SKM-1 treated with dmso at 0.1 percent for 144 hours (cell line): ENCODE measurements around the gene OPN1SW.

Experiments
- DNase-seq: peaks from one replicate; lab custom pipeline; 2025; ENCODE audit not compliant: unreplicated experiment; lab: John Stamatoyannopoulos, UW

The OPN1SW gene

DNA sequence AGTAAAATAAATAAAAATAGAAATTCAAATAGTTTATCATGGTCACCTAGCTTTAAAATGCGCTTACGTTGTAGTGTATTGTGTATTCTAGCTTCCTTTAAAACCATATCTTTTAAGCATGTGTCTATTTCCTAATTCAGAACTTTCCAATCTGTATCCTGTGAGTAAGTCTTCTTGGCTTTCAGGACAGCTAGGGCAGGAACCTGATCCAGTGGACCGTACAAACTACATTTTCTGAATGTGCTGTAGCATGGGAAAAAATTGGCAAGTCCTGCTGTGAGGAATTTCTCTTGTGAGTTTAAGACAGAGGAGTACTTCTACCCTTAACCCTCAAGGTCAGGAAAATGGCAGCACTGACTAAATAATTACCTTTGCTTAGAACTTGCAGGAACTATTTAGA is 12.1 kb downstream of the OPN1SW start:
- DNase-seq, result no peak

DNA sequence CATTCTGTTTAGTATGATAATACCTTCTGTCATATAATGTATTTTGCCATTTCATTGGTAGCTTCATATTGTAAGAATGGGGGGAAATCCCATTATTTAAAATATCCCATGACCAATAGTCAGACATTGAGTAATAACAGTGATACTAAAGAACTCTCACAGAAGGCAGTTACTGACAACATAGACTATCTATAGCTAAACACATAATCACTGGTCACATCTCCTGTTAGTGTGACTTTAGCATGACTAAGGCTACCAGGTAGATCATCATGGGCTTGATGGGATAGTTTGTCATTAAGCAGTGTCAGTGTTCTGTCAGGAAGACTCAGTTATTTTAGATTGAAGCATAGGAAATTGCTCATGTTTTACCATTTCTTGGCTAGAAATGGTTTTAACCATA is 16.4 kb downstream of the OPN1SW start:
- DNase-seq, result no peak

DNA sequence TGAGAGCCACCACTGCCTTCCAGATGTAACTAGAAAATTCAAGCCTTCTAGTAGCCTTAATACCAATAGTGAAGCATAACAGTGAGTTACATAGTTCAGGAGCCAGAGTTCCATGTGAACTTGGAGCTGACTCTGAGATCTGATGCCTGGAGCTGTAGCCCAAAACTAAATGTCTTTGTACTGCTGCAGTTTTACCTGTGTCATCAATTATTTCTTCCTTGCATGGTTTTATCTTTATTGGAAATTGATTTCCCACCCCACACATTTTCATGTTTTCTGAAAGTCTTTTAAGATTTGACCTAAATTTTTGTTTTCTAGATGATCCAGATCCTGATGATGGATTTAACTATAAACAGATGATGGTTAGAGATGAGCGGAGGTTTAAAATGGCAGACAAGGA is 17.0 kb downstream of the OPN1SW start:
- DNase-seq, result no peak

DNA sequence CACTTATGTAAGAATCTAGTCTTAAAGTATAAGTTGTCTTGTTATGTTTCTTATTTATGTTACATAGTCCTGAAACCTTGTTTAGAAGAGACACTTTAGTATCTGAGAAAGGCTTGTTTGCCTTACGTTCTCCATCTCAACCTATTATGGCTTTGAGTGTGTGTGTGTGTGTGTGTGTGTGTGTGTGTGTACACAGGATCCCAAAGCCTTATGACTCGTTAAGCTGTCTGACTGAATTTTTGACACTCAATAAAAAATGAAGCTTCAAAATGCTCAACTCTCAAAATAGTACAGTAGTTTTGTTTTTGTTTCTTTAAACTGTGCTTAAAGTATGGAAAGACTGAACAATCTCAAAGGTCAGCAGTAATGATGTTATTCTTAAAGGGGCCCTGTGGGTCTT is 18.4 kb downstream of the OPN1SW start:
- no peak for DNase-seq

DNA sequence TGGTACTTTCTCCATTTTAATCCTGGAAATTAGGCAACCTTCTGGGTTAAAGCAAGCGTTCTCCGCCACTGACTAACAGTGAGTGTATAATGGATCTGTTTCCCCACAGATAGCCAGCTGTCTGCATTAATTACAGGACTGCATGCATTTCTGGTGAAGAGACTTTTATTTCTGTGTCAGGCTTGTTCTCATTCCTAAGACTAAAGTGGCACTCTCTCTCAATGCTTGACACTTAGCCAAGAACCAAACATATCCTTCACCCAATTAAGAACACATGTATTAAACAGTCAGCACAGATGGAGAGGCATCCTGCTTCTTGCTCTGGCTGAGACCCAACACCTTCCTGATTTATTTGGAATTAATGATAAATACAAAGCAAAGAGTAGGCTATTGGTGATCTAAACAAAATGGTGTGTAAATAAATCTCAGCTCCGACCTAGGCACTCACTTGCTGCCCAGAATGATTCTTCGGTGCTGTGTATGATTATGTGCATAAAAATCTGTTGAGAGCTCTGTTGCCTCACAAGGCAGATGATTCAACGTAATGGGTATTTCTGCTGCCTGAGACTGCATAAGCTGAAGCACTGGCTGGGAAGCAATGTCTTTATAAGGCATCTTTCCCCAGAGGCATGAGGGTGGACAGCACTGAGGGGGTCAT is 19.6 kb downstream of the OPN1SW start:
- DNase-seq, result no peak

DNA sequence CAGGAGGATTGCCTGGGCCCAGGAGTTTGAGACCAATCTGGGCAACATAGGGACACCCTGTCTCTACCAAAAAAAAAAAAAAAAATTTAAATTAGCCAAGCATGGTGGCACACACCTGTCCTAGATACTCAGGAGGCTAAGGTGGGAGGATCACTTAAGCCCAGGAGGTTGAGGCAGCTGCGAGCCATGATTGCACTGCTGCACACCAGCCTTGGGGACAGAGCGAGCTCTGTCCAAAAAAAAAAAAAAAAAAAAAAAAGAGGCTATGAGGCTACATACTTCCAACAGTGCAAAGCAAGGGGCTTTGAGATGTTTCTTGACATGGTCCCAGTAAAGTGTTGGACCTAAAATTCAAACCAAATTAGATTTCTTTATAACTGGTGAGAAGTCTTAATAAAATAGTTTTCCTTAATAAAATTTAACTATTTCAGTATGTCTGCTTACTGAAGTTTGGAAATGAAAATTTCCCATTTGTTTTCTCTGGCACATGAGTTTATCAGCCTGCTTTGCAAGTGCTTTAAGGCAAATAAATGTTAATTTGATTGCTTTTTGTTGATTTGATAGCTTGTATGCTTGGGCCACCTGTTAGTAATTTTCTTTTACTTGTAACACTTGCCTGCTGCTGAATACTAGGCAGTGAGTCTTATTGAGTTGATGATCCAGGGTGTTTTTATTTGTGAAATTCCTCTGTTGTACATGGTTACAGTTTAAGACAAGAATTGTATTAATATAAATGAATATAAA is 20.3 kb downstream of the OPN1SW start:
- DNase-seq, result no peak

DNA sequence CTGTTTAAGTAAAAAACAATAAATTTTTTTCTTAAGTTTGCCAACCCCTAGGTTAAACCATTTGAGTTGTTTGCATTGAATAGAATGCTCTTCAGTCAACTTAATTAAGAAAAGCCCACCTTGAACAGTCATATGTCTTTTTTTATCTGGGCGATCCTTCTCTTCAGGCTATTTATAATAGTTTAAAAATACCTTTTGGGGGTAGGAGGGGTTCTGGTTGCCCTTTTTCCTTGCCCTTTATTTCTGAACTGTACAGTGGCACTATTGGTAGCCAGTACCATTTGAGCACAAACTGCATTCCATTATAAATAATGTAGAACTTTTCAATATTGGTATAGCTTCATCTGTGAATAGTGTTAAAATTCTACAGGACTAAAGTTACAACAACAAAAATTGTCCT is 23.3 kb downstream of the OPN1SW start:
- no peak for DNase-seq

DNA sequence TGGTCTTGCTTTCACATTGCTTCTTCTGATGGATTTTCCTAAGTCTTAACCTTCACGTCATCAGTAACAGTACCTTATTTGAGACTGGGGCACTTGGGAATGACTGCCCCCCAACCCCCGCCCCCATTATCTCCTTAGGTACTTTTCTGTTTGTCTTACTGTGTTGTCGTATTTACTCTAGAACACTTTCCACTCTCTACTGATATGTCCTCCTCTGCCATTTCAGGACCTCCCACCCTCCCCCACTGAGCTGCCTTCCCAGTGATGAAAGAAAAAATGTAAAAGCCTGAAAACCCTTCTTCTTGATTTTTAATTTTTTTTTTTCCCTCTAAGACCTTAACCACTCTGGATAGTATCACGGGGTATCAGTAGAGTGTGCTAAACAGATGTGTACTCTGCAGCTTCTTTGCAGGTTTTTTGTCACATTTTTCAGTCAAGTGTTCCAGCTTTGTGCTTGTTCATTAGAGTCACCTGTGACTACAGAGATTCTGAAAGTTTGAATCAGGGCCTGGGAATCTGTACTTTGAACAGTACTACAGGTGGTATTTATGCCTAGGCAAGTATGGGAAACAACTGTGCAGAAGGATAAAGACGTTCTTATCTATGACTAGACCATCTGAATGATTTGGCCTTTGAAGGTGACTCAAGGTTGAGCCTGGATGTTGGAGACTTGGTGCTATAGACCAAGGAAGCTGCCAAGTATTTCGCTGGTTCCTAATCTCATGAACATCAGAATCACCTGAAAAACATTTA is 28.1 kb downstream of the OPN1SW start:
- DNase-seq, result no peak

DNA sequence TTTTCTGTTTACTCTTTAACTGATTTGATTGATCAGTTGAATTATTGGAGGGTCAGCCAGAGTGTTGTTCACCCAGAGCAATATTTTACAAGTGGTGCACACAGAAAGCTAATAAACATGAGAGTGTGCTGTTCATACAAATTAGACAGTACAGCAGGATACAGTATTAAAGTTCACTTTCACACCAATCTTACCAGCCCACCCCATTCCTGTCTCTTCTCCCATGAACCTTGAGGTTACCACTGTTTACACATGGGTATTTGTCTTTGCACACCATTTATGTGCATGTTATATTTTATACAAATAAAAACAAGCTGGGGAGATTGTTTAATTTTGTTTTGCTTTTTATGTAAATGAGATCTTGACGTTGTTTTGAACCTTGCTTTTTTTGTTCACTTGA is 29.9 kb downstream of the OPN1SW start:
- no peak for DNase-seq

DNA sequence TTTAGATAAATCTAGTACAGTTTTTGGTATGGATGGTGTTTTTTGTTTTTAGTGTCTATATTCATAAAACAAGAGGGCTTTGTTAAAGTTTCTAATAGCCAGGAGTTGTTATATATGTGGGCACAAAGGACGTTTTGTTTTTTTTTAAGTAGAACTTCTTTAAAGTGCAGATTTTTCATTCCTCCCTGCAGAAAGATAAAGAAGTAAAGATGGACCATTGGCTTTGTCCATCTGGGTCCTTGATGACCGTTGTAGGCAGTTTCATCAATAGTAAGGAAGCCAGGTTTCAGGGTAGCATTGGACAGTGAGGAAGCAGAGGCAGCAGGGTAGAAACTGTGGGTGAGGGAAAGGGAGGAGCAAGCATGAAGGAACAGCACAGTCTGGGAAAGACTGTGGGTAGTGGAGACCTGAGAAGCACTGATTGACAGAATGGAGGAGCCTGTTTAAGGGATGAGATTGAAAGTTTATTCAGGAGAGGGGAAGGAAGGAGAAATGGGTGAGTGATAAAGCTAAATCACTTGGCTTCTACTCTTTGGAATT is 31.2 kb downstream of the OPN1SW start:
- no peak for DNase-seq

DNA sequence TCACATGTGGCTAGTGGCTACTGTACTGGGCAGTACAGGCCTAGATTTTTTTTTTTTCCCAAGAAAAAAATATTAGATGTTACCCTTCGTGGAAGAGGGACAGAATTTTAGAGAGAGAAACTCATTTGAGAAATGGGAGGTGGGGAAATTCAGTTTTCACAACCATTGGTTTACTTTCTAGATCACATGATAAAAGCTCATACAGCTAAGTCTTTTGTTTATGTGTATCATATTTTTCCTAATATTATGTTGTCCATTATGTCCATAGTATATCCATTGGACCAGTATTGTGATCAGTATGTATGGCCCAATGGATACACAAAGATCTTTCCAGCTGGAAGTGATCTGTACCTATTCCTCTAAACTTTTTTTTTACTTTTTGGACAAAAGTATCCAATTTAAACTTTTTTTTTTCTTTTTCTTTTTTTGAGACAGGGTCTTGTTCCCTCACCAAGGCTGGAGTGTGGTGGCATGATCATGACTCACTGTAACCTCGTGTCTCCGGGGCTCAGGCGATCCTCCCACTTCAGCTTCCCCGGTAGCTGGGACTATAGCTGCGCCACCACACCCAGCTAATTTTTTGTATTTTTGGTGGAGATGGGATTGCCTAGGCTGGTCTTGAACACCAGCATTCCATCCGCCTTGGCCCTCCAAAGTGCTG is 32.4 kb downstream of the OPN1SW start:
- DNase-seq, result no peak

DNA sequence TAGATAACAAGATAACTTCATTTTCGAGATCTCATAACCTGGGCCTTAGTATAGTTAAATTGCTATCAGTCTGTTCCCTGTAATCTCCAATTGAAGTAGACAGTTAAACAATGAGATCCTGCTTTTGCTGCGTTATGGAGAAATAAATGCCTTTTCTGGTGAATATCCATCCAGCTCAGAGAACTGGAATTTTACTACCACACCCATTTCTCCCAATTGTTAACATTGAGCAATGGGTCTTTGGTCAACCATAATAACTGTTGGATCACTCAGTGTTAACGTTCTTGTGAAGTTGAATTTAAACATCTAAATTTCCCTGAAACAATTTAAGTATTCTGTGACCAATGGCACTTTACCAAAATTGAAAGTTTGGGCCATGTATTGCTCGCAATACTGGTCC is 33.4 kb downstream of the OPN1SW start:
- DNase-seq, result no peak

DNA sequence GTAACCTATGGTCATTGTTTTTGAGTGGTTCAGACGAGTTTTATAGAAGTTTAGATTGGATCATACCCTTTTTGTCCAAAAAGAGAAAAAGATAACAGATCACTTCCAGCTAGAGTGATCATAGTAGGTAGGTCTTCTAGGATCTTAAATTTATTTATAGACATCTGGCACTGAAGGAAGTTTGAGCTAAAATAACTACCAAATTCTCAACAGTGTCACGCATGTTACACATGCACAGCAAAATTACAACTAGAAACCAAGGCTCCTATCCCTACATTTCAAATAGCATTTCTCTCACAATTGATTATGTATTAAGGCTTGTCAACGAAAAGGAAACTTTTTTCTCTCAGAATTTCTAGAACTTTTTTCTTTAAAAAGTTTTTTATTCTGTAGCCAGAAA is 34.1 kb downstream of the OPN1SW start:
- no peak for DNase-seq

DNA sequence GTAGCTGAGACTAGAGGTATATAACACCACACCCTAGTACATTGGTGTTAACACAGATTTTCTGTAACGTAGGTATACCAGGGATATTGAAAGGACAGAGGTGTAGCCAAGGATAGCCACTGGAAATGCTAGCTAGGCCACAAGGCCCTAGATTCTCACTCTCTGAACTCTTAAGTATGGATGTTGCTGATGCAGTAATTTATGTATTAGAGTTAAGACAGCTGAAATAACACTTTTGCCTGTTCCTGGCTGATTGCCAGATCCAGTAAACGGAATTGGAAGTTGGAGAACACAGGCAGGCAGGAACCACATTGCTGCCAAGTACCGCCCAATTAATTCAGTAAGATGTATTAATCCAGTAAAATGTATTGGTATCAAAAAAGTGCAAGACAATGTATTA is 34.6 kb downstream of the OPN1SW start:
- DNase-seq, result no peak

DNA sequence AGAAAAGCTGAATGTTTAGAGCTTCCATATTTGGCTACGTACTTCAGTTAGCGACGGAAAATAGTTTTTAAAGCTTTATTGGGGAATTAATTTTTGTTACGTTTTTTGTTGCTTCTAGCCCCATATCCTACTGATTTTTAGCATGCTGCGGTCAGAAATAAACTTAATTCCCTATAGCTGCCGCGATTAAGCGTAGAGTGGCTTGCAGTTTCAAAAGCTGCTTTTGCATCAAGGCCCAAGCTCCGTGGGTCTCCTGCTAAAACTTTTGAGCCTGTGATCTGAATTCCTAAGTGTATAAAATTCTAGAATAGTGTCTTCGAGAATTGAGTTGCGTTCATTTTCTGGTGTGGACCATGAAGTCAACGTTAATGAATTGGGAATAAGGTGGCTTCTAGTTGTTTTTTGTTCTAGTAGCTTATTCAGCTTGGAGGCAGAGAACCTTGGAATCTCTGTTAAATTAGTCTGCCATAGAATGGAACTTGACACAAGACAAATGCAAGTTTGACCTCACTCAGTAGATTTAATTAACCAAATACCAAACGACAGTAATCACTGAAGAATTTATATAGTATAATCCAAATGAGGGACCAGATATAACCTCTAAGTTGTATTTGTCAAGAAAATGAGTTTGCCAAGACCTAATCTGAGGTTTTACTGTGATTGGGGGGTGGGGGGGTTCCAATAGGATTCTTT is 35.5 kb downstream of the OPN1SW start:
- DNase-seq, result no peak

DNA sequence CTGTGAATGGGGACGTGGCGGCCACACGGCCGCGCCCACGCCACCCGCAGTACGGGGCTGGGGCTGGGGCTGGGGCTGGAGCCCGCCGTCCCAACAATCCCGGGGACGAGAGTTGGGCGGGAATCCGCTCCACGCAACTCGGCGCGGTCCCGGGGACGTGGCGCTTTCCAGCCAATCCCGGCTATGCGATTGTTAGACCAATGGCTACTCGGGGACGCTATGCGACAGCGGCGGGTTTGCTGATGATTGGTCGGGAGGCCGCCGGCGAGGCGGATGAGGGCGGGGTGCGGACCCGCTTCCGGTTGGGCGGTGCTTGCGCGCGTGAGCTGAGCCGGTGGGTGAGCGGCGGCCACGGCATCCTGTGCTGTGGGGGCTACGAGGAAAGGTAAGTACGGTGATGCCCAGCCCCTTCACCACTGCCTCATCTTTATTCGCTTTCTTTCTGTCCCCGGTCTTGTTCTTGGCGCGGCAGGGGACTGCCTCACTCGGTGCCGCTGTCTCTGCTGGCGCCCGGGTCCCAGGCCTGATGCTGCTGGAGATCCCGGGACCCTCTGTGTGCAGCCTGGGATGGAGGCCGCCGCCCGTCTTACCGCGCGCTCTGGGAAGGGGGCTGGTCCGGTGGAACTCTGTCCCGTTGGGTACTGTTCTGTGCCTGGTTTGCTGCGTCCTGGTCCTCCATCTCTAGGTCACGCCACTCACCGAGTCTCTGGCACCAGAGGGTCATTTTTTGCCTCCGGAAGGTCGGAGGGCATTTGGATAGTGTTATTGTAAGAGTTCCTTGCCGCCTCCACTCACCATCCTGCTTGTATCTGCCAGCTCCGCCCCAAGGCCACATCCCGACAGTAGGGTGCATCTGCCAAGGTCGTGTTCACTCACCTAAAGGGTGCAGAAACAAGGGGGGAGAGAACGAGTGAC is 36.3 kb downstream of the OPN1SW start, which contains the start of gene CALU:
Gene CALU (plus strand): TSS at position 312 of the 915 bp plus-strand sequence. CDS start 9,225 bp downstream, outside the sequence.
- DNase-seq, result peak; percentile 92

DNA sequence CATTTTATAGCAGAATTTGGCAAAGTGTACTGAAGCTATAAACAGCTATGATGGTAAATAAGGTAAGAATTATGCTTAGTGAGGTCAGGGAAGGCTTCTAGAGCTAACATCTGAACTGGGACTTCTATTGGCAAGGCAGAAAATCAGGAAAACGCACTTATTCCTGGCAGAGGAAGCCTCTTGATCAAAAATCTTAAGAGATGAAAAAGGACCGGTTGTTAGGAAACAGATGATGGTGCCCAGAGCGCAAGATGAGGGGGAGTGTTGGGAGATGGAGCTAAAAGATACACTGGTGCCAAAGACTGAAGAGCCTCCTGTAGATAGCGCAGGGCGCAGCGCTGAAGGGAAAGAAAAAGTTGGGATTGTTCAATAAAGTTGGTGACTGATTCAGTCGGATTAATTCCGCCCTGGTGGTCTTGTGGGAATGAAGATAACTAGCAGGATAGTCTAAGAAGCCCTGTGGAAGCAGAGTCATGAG is 37.0 kb downstream of the OPN1SW start:
- no peak for DNase-seq

DNA sequence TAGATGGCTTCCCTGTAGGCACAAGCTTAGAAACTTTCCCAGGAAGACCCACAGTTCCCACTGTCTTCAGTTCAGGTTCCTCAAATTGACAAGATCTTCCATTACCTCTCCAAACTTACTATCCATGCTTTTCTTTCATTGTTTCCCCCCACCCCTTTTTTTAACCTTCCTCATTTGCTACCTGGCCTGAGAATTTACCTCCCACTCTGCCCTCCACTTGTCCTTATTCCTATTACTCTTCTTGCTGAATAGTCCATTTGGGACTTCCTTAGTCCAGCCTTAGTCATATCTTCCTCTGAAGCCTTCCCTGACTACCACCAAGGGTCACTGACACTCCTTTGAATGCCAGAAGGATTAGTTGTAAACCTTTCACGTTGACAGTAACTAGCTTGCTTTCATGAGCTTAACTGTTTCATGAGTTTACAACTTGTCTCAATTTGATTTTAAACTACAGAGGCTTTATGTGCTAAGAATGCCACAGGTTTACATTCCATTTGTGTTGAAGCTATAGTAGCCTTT is 37.7 kb downstream of the OPN1SW start:
- no peak for DNase-seq

DNA sequence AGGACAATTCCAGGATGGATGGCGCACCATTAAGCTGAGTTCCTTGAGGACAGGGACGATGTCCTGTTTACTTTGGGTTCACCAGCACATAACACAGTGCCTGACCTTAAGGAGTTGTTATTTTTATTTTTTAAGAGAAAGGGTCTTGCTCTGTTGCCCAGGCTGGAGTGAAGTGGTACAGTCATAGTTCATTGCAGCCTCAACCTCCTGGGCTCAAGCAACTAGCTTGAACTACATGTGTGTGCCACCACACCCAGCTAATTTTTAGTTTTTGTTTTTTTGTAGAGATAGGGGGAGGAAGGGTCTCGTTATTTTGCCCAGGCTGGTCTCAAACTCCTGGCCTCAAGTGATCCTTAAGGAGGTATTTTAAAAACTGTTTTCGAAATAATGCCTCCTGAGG is 38.2 kb downstream of the OPN1SW start:
- no peak for DNase-seq
